Esophagus muscularis mucosa (tissue), 4 donors: Measurements from ENCODE around the gene P2RX2.

ENCODE experiments used
- CTCF ChIP-seq, 3 experiments: fragments of 200-600 bp in 2 of 3; fragments of 450-650 bp in 1 of 3; sonication (generic) in 2 of 3; IDR thresholded peaks; one replicate each; pipeline ENCODE4 v1.5.1; 2017 to 2019; ENCODE audit warnings: antibody characterized with exemption in 3 of 3, mild to moderate bottlenecking in 2 of 3, moderate library complexity in 1 of 3
- EP300 ChIP-seq: sonication (generic); formaldehyde crosslinking; IDR thresholded peaks from one replicate; pipeline ENCODE4 v1.6.1; 2017; ENCODE audit warnings: antibody characterized with exemption
- POLR2A ChIP-seq: fragments of 450-650 bp; IDR thresholded peaks from one replicate; pipeline ENCODE4 v1.6.1; 2017; ENCODE audit warnings: antibody characterized with exemption, moderate library complexity, mild to moderate bottlenecking, low read depth
- POLR2AphosphoS5 ChIP-seq, 2 donors: sonication (generic); formaldehyde crosslinking; IDR thresholded peaks; one replicate each; pipeline ENCODE4 v1.6.1; 2017; ENCODE audit warnings: antibody characterized with exemption in 2 of 2

GRCh38 chr12:132620899-132621656 lies 2.5 kb downstream of the P2RX2 start:
- TF ChIP-seq POLR2A: no peak
- no peak for TF ChIP-seq CTCF (IDR thresholded peaks at IDR 0.05)
- no peak for TF ChIP-seq EP300
- no peak for TF ChIP-seq POLR2AphosphoS5 (IDR thresholded peaks at IDR 0.05)
